Endothelial cell (in vitro differentiated cells): Measurements from ENCODE around the gene RAD51B. TPM values are rescaled to one million over a fixed set of nuclear protein-coding genes. Genes with fewer than 3 reads are reported as not detected.
A peak's percentile ranks its signal among the peaks of the same experiment; 100 is the strongest.
"Not testable (repeated sequence)": the region's sequence is repeated elsewhere in the genome, so short reads cannot be mapped to it uniquely, and the experiment has no call there.

Experiments used
- DNase-seq: peaks from one replicate; pipeline ENCODE4 v3.0.0; 2021; ENCODE audit warnings: low spot score
- H3K27ac Mint-ChIP-seq: one replicate; pipeline ENCODE4 v1.8.0; 2021; ENCODE audit warnings: mixed read lengths, inconsistent platforms; ENCODE audit not compliant: unreplicated experiment
- H3K27me3 Mint-ChIP-seq: one replicate; pipeline ENCODE4 v1.8.0; 2021; ENCODE audit warnings: mild to moderate bottlenecking, moderate library complexity, mixed read lengths, inconsistent platforms; ENCODE audit not compliant: unreplicated experiment
- H3K36me3 Mint-ChIP-seq: one replicate; pipeline ENCODE4 v1.8.0; 2021; ENCODE audit warnings: mild to moderate bottlenecking, low read depth, mixed read lengths, inconsistent platforms; ENCODE audit not compliant: unreplicated experiment
- H3K4me1 Mint-ChIP-seq: one replicate; pipeline ENCODE4 v1.8.0; 2021; ENCODE audit warnings: mild to moderate bottlenecking, mixed read lengths, inconsistent platforms; ENCODE audit not compliant: unreplicated experiment
- H3K4me3 Mint-ChIP-seq: one replicate; pipeline ENCODE4 v1.8.0; 2021; ENCODE audit warnings: mild to moderate bottlenecking, mixed read lengths, inconsistent platforms; ENCODE audit not compliant: unreplicated experiment
- H3K9me3 Mint-ChIP-seq: one replicate; pipeline ENCODE4 v1.8.0; 2021; ENCODE audit warnings: mixed read lengths, inconsistent platforms; ENCODE audit not compliant: unreplicated experiment
- total RNA-seq: library from RNA; stranded (reverse); fragmentation: NEBNext Ultra II Directional; extraction: Animal tissue kit (Norgen Biotek cat#: 25700); gene quantifications from one replicate; pipeline ENCODE4 v1.2.1, GENCODE V29; 2021; ENCODE audit not compliant: unreplicated experiment
- TF ChIP-seq, protein P1 (sequence below): fragments of 200-600 bp; sonication (generic); IDR thresholded peaks from one replicate; pipeline ENCODE4 v1.5.0; 2021; ENCODE audit warnings: antibody characterized with exemption; ENCODE audit not compliant: unreplicated experiment

Gene RAD51B
- total RNA-seq, 1 donor from 2014 or later, result 23.5 TPM

DNA sequence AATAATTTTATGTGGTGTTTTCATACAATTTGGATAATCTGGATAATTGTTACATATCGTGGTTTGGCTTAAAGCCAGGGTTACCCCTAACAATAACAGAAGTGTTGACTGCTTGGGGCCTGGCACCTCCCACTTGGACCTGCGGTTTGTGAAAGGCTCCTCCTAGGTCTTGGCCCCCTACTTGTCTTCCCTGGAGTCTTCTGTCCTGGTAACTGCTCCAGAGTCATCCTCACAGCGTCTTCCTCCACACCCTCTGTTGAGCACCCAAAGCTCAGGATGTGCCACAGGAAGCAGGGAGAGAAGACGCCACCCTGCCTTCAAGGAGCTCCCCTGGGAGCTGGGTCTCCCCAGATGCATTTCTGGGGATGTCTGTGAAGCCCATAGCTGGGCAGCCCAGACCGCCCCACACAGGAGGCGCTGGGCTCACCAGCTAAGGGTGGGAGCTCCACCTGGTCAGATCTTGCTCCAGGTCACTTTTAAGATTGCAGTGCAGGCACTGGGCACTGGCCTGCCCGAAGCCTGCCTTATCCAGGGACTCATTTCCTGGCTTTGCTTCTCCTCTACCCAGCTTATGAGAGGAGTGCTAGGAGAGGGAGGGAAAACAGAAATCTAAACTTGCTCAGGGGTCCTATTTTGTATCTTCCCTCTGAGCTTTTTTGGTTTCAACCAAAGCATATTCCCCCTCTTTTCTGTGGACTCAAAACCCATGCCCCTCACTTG lies 875.1 kb downstream of the RAD51B start:
- peaks cover 4% of the 10 kb centered on the region for H3K36me3 Mint-ChIP-seq
- TF ChIP-seq, protein P1, sequence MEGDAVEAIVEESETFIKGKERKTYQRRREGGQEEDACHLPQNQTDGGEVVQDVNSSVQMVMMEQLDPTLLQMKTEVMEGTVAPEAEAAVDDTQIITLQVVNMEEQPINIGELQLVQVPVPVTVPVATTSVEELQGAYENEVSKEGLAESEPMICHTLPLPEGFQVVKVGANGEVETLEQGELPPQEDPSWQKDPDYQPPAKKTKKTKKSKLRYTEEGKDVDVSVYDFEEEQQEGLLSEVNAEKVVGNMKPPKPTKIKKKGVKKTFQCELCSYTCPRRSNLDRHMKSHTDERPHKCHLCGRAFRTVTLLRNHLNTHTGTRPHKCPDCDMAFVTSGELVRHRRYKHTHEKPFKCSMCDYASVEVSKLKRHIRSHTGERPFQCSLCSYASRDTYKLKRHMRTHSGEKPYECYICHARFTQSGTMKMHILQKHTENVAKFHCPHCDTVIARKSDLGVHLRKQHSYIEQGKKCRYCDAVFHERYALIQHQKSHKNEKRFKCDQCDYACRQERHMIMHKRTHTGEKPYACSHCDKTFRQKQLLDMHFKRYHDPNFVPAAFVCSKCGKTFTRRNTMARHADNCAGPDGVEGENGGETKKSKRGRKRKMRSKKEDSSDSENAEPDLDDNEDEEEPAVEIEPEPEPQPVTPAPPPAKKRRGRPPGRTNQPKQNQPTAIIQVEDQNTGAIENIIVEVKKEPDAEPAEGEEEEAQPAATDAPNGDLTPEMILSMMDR, result no peak
- H3K27ac Mint-ChIP-seq, result no peak overlapping the region
- no peak for DNase-seq
- H3K4me1 Mint-ChIP-seq, result peaks cover 27% of the 10 kb centered on the region
- no peak overlapping the region for H3K4me3 Mint-ChIP-seq
- H3K9me3 Mint-ChIP-seq, result no peaks in the 10 kb centered on the region
- no peaks in the 10 kb centered on the region for H3K27me3 Mint-ChIP-seq

DNA sequence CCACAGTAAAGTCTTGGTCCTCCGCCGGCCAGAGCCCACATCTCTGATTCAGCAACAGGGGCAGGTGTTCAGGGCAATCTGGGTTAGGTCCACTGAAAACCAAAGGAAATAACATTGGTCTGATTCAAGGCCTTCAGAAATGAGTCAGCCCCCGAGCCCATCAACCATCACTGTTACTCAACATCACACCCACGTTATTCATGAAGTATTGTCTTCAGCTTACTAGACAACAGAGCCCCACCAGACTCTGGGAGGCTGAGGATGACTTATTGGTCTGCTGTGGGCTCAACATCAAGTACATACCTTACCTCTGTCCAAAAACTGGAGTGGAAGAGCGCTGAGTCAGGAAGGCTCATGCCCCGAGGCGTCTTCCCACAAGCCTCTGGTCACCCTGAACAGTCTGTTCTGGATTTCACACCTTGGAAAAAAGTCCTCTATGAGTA lies 875.8 kb downstream of the RAD51B start:
- Mint-ChIP-seq H3K4me3 (no peak overlapping the region), H3K9me3 (no peaks in the 10 kb centered on the region), H3K4me1 (peaks cover 26% of the 10 kb centered on the region), H3K36me3 (peaks cover 4% of the 10 kb centered on the region), H3K27me3 (no peaks in the 10 kb centered on the region), H3K27ac (no peak overlapping the region)
- no peak for DNase-seq
- TF ChIP-seq, protein P1, result no peak

DNA sequence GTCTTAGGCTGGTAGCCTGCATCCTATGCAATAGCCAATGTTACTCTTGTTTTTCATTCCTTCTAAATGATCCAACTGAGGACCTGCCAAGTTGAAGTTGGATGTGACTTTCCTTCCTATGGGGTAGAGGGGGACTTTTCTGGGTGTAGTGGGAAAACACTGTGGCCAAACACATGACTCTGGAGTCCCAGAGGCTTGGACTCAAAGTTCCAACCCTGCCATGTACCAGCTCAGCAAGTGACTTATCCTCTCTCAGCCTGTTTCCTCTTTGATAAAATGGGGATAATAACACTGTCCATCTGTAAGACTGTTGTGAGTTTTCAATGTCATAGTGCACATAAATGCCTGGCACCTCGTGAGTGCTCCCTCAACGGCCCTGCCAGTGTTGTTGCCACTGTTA lies 876.3 kb downstream of the RAD51B start:
- Mint-ChIP-seq H3K4me3 (no peak overlapping the region), H3K4me1 (peaks cover 22% of the 10 kb centered on the region), H3K36me3 (peaks cover 4% of the 10 kb centered on the region), H3K27ac (peak overlapping the region; percentile 6), H3K27me3 (no peaks in the 10 kb centered on the region), H3K9me3 (no peaks in the 10 kb centered on the region)
- DNase-seq, result no peak
- TF ChIP-seq, protein P1, result no peak

DNA sequence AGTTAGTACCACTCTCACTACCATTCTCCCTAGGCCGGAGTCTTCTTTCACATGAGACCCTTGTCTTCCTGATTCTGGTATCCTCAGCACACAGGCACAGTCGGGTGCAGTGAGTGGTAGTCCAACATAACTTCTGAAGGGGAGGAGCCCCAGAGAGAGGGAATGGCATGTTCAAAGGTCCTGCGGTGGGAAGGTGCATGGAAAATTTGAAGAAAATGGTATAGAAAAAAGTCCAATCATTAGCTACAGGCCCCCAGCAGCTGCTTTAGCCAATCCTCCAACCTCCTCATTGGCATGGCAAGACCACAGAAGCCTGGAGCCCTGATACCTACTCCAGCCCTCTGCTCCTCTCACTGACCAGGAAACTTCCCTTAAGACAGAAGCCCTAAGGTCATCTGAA lies 876.7 kb downstream of the RAD51B start:
- H3K36me3 Mint-ChIP-seq, result peaks cover 4% of the 10 kb centered on the region
- H3K4me3 Mint-ChIP-seq, result no peak overlapping the region
- peaks cover 20% of the 10 kb centered on the region for H3K4me1 Mint-ChIP-seq
- H3K27ac Mint-ChIP-seq, result peak overlapping the region; percentile 6
- TF ChIP-seq, protein P1, result no peak
- no peaks in the 10 kb centered on the region for H3K9me3 Mint-ChIP-seq
- no peaks in the 10 kb centered on the region for H3K27me3 Mint-ChIP-seq
- DNase-seq, result no peak

DNA sequence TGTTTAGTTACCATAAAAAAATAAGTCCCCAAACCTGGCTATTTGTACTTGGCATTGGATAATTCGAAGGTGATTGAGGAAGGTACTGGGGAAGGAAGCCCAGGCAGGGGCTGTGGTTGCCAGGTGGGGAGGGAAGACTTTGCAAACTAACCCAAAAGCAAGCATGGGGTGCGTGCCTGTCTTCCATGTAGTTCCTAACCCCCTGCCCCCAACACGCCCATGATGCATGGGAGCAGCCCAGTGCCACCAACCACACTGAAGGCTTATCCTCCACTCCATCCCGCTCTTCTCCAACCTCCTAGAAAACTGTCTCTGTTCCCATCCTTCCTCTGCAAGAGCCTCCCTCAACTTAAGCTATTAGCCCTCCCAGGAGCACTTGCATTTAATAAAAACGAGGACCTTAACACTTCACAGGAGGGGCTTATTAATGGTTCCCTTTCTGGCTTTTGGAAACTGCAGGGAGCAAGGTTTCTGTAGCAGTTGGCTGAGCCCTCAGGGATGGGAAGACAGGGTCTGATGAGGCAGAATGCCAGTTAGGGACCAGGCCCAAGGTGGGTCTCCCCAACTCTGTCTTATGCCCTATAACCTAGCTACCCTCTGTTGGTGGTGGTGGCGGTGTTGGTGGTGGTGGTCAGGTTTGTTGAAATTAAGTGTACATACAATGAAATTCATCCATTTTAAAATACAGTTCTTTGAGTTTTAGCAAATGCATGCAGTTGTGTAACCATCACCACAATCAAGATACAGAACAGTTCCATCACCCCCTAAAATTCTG lies 877.3 kb downstream of the RAD51B start:
- H3K4me3 Mint-ChIP-seq, result no peak overlapping the region
- H3K36me3 Mint-ChIP-seq, result peaks cover 4% of the 10 kb centered on the region
- H3K27me3 Mint-ChIP-seq, result no peaks in the 10 kb centered on the region
- TF ChIP-seq, protein P1, result no peak
- no peak for DNase-seq
- H3K9me3 Mint-ChIP-seq, result no peaks in the 10 kb centered on the region
- H3K4me1 Mint-ChIP-seq, result peaks cover 19% of the 10 kb centered on the region
- no peak overlapping the region for H3K27ac Mint-ChIP-seq

DNA sequence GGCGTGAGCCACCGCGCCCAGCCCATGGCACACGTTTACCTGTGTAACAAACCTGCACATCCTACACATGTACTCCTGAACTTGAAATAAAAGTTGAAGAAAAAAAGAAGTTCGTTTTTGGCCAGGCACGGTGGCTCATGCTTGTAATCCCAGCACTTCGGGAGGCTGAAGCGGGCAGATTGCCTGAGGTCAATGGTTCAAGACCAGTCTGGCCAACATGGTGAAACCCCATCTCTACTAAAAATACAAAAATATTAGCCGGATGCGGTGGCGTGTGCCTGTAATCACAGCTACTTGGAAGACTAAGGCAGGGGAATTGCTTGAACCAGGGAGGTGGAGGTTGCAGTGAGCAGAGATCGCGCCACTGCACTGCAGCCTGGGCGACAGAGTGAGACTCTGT lies 879.2 kb downstream of the RAD51B start:
- H3K27ac Mint-ChIP-seq, H3K9me3 Mint-ChIP-seq, H3K36me3 Mint-ChIP-seq, DNase-seq, H3K27me3 Mint-ChIP-seq, H3K4me3 Mint-ChIP-seq, H3K4me1 Mint-ChIP-seq: not testable (repeated sequence)
